NOMO-1 (cell line): ENCODE data around the gene GBP1.
"Not testable (repeated sequence)": the region's sequence is repeated elsewhere in the genome, so short reads cannot be mapped to it uniquely, and the experiment has no call there.

Experiments
- DNase-seq, 2 experiments: peaks; one replicate each; lab custom pipeline; 2025; ENCODE audit not compliant: unreplicated experiment in 2 of 2; lab: John Stamatoyannopoulos, UW

The GBP1 gene

GRCh38 chr1:89063094-89063493 is 1.9 kb downstream of the GBP1 start:
- no peak for DNase-seq

GRCh38 chr1:89060091-89060490 is 4.9 kb downstream of the GBP1 start:
- no peak for DNase-seq

- DNase-seq, result no peak
Observed at GRCh38 chr1:89051955-89052312, 13.1 kb downstream of the GBP1 start.

GRCh38 chr1:89051300-89051954 is 13.6 kb downstream of the GBP1 start:
- no peak for DNase-seq

GRCh38 chr1:89050649-89051033 is 14.4 kb downstream of the GBP1 start:
- no peak for DNase-seq

GRCh38 chr1:89049901-89050648 is 14.9 kb downstream of the GBP1 start:
- DNase-seq, result peak; percentile 42 to 82

- DNase-seq, result not testable (repeated sequence)
Observed at GRCh38 chr1:89049187-89049586, 15.8 kb downstream of the GBP1 start.

GRCh38 chr1:89047734-89048133 is 17.3 kb downstream of the GBP1 start:
- no peak for DNase-seq

- DNase-seq, result not testable (repeated sequence)
Observed at GRCh38 chr1:89046318-89047183, 18.5 kb downstream of the GBP1 start.

GRCh38 chr1:89044970-89045721 is 19.9 kb downstream of the GBP1 start:
- no peak for DNase-seq

- no peak for DNase-seq
Observed at GRCh38 chr1:89043940-89044339, 21.1 kb downstream of the GBP1 start.

GRCh38 chr1:89042491-89042890 is 22.5 kb downstream of the GBP1 start:
- DNase-seq, result no peak

- DNase-seq, result no peak
Observed at GRCh38 chr1:89041721-89042120, 23.3 kb downstream of the GBP1 start.

GRCh38 chr1:89041119-89041641 is 23.8 kb downstream of the GBP1 start:
- DNase-seq, result no peak

GRCh38 chr1:89040315-89040626 is 24.7 kb downstream of the GBP1 start:
- no peak for DNase-seq

GRCh38 chr1:89037186-89037585 is 27.8 kb downstream of the GBP1 start:
- DNase-seq, result peak in 1 of 2 experiments; percentile 21

GRCh38 chr1:89035080-89035479 is 29.9 kb downstream of the GBP1 start:
- DNase-seq, result no peak

GRCh38 chr1:89034004-89034403 is 31.0 kb downstream of the GBP1 start:
- DNase-seq, result not testable (repeated sequence)

- not testable (repeated sequence) for DNase-seq
Observed at GRCh38 chr1:89029051-89029450, 36.0 kb downstream of the GBP1 start.

GRCh38 chr1:89025928-89026327 is 39.1 kb downstream of the GBP1 start:
- DNase-seq, result no peak

GRCh38 chr1:89023026-89023425 is 42.0 kb downstream of the GBP1 start:
- no peak for DNase-seq
